ENCODE data around the gene TMEM235. TPM values are rescaled to one million over a fixed set of nuclear protein-coding genes. Genes with fewer than 3 reads are reported as not detected.
A peak's percentile ranks its signal among the peaks of the same experiment; 100 is the strongest.

Gene TMEM235
- total and polyA plus RNA-seq, 9 of the 15 experiments (the other 6 are each of a cell fraction or from before 2014, with no cell fraction given) = not detected

- no peak; the same call in 1 of the 2 replicates for TF ChIP-seq ZBTB40 (IDR thresholded peaks at IDR 0.05)
- no peak for TF ChIP-seq ZBTB40 (CRISPR knock-in tag; IDR thresholded peaks at IDR 0.05)
- TF ChIP-seq ETV5 (CRISPR knock-in tag; IDR thresholded peaks at IDR 0.05; ENCODE audit: low read depth) = 0 out of 2 replicates have a peak, but pooled peaks have one; percentile 37
- TF ChIP-seq ESRRA (IDR thresholded peaks at IDR 0.05; ENCODE audit: borderline replicate concordance, low read depth) = peak; percentile 83; the same call in 1 of the 2 replicates
- no peak for TF ChIP-seq FOXA3 (CRISPR knock-in tag; conservative IDR thresholded peaks at IDR 0.05 in 1 of 2, IDR thresholded peaks at IDR 0.05 in 1 of 2)
- peak; percentile 86; the same call in 1 of the 2 replicates for TF ChIP-seq KAT7 (CRISPR knock-in tag; IDR thresholded peaks at IDR 0.05; ENCODE audit: borderline replicate concordance)
- no peak for TF ChIP-seq ILK (tag; IDR thresholded peaks at IDR 0.05; ENCODE audit: borderline replicate concordance, low read depth)
- no peak for TF ChIP-seq TCFL5 (CRISPR knock-in tag; conservative IDR thresholded peaks at IDR 0.05)
- TF ChIP-seq HMGN3 (IDR thresholded peaks at IDR 0.05; ENCODE audit: borderline replicate concordance, extremely low read depth, insufficient read length, low read depth, low read length) = peak; percentile 87
- peak; percentile 87 to 91 for TF ChIP-seq RCOR1 (IDR thresholded peaks at IDR 0.05; ENCODE audit: borderline replicate concordance in 1 of 2, low read depth in 2 of 2, low read length in 2 of 2)
- TF ChIP-seq POU5F1 (IDR thresholded peaks at IDR 0.05; ENCODE audit: borderline replicate concordance, low read depth, low read length, partially characterized antibody) = no peak
- TF ChIP-seq ZNF589 (CRISPR knock-in tag; IDR thresholded peaks at IDR 0.05; ENCODE audit: low read depth) = no peak
- TF ChIP-seq ZKSCAN1 (IDR thresholded peaks at IDR 0.05; ENCODE audit: low read depth, low read length) = no peak
- no peak for TF ChIP-seq SMAD2 (IDR thresholded peaks at IDR 0.05; ENCODE audit: low read depth, low read length)
- TF ChIP-seq MCM3 (IDR thresholded peaks at IDR 0.05) = no peak
- TF ChIP-seq HDAC6 (IDR thresholded peaks at IDR 0.05; ENCODE audit: low read depth, low read length) = no peak
- no peak; the same call in 1 of the 2 replicates for TF ChIP-seq BHLHE40 (IDR thresholded peaks at IDR 0.05; ENCODE audit: low read length)
These were observed 44.5 kb upstream of the TMEM235 start, which contains the start of the genes AFMID and TK1 (continued) for GRCh38 chr17:78186692-78187595.
